ENCODE results near the gene HDAC7.

The HDAC7 gene

GRCh38 chr12:47823422-47824086 lies 3.9 kb upstream of the HDAC7 start:
- TF ChIP-seq CTCF (conservative IDR thresholded peaks at IDR 0.05; ENCODE audit: control insufficient read depth, insufficient read depth, low read depth, low read length), result no peak
- no peak for DNase-seq (ENCODE audit: low read depth)
- no peak overlapping the region for H3K4me3 ChIP-seq (ENCODE audit: control insufficient read depth, low read depth, low read length)

DNA sequence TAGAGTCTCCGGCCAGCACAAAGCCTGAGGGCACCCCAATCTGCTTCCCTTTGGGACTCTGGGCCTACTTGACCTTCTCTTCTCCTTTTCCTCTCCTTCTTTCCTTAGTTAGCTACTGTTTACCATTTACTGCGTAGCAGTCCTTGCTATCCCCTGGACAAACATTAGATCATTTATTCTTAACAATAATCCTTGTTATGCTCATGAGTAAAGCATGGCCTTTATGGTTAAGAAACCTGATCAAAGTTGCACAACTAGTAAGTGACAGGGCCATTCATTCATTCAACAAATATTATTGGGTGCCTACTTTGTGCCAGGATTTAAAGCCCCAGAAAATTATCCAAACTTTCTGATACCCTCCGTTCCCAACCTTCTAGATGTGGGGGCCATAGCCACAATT lies 3.2 kb upstream of the HDAC7 start:
- H3K4me3 ChIP-seq (ENCODE audit: control insufficient read depth, low read depth, low read length), result no peak overlapping the region
- DNase-seq (ENCODE audit: low read depth), result no peak
- TF ChIP-seq CTCF (conservative IDR thresholded peaks at IDR 0.05; ENCODE audit: control insufficient read depth, insufficient read depth, low read depth, low read length), result no peak

GRCh38 chr12:47822401-47822800 lies 2.7 kb upstream of the HDAC7 start:
- no peak for DNase-seq (ENCODE audit: low read depth)
- H3K4me3 ChIP-seq (ENCODE audit: control insufficient read depth, low read depth, low read length), result no peak overlapping the region
- TF ChIP-seq CTCF (conservative IDR thresholded peaks at IDR 0.05; ENCODE audit: control insufficient read depth, insufficient read depth, low read depth, low read length), result no peak

GRCh38 chr12:47821346-47821706 lies 1.6 kb upstream of the HDAC7 start:
- DNase-seq (ENCODE audit: low read depth), result peak; percentile 52
- no peak overlapping the region for H3K4me3 ChIP-seq (ENCODE audit: control insufficient read depth, low read depth, low read length)
- no peak for TF ChIP-seq CTCF (conservative IDR thresholded peaks at IDR 0.05; ENCODE audit: control insufficient read depth, insufficient read depth, low read depth, low read length)

- peak; percentile 97 for DNase-seq (ENCODE audit: low read depth)
- TF ChIP-seq CTCF (conservative IDR thresholded peaks at IDR 0.05; ENCODE audit: control insufficient read depth, insufficient read depth, low read depth, low read length), result no peak
- peak overlapping the region; percentile 74 for H3K4me3 ChIP-seq (ENCODE audit: control insufficient read depth, low read depth, low read length)
These were observed 1.1 kb upstream of the HDAC7 start for GRCh38 chr12:47820631-47821345.

DNA sequence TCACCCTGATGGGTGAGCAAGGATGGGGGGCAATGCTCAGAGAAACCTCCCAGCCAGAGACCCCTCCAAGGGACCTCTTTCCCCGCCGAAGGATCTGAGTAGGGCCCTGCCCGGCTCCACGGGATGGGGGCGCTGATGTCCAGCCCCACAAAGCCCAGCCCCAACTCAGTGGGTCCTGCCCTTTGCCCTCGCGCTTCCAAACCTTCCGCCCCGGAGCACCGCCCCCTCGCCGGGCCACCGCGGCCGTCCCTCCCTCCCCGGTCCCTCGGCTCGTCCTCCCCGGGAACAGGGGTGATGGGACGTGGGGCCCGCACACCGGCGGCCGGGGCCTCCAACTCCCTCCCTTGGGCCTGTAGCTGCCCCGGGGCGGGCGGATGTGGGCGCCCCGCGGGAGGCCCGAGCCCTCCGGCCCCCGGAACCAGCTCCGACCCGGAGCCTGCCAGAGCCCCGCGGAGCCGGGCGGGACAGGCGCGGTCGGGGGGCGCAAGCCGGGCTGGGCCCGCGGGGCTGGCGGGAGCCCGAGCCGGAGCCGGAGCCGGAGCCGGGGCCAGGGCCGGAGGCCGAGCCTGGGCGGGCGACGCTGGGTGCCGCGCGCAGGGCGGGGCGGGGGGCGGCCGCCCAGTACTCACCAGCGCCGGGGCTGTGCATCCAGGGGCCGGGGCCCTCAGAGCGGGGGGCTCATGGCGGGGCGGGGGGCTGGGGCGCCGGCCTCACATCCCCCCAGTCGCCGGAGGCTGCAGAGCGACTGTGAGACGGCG lies 386 bp downstream of the HDAC7 start:
- no peak for DNase-seq (ENCODE audit: low read depth)
- H3K4me3 ChIP-seq (ENCODE audit: control insufficient read depth, low read depth, low read length), result peak overlapping the region; percentile 80
- TF ChIP-seq CTCF (conservative IDR thresholded peaks at IDR 0.05; ENCODE audit: control insufficient read depth, insufficient read depth, low read depth, low read length), result peak; percentile 22

All from fibroblast of mammary gland (primary cell).